ENCODE data around the gene TEAD1.

DNA sequence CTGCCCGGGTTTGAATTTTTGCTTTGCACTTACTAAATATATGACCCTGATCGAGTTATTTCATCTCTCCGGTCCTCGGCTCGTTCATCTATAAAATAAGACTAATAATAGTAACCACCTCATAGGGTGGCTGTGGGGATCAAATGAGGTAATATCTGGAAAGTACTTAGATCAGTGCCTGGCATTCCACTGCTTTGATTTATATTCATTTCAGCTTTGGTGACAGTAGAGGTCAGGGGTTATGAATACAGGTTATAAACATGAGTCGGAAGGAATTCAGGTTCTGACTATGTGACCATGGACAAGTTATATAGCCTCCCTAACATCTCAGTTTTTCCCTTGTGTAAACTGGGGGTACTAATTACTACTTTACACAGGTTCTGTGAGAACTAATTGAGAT is 2.9 kb upstream of the TEAD1 start:
- TF ChIP-seq, protein P1, sequence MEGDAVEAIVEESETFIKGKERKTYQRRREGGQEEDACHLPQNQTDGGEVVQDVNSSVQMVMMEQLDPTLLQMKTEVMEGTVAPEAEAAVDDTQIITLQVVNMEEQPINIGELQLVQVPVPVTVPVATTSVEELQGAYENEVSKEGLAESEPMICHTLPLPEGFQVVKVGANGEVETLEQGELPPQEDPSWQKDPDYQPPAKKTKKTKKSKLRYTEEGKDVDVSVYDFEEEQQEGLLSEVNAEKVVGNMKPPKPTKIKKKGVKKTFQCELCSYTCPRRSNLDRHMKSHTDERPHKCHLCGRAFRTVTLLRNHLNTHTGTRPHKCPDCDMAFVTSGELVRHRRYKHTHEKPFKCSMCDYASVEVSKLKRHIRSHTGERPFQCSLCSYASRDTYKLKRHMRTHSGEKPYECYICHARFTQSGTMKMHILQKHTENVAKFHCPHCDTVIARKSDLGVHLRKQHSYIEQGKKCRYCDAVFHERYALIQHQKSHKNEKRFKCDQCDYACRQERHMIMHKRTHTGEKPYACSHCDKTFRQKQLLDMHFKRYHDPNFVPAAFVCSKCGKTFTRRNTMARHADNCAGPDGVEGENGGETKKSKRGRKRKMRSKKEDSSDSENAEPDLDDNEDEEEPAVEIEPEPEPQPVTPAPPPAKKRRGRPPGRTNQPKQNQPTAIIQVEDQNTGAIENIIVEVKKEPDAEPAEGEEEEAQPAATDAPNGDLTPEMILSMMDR (IDR thresholded peaks at IDR 0.05), result no peak
- no peak for TF ChIP-seq POLR2AphosphoS5 (IDR thresholded peaks at IDR 0.05)
